Mucosa of rectum (tissue), 2 donors: Measurements from ENCODE around the gene OR2F2.

Experiments
- H3K27ac ChIP-seq, 2 donors: one replicate each; pipeline ENCODE4 v1.7.0; 2013; ENCODE audit warnings: inconsistent platforms in 2 of 2, low read depth in 2 of 2, low read length in 2 of 2
- H3K27me3 ChIP-seq, 2 donors: one replicate each; pipeline ENCODE4 v1.7.0; 2013; ENCODE audit warnings: low read length in 2 of 2; ENCODE audit not compliant: control insufficient read depth in 2 of 2, insufficient read depth in 2 of 2
- H3K36me3 ChIP-seq, 2 donors: one replicate each; pipeline ENCODE4 v1.7.0; 2013; ENCODE audit warnings: low read length in 2 of 2; ENCODE audit not compliant: control insufficient read depth in 2 of 2, insufficient read depth in 2 of 2
- H3K4me1 ChIP-seq, 2 donors: one replicate each; pipeline ENCODE4 v1.7.0; 2013; ENCODE audit warnings: low read length in 2 of 2, mild to moderate bottlenecking in 1 of 2; ENCODE audit not compliant: control insufficient read depth in 2 of 2, insufficient read depth in 2 of 2
- H3K4me3 ChIP-seq, 2 donors: one replicate each; pipeline ENCODE4 v1.7.0; 2013; ENCODE audit warnings: low read length in 2 of 2
- H3K9ac ChIP-seq, 2 donors: one replicate each; pipeline ENCODE4 v1.7.0; 2013; ENCODE audit warnings: low read length in 2 of 2, low read depth in 1 of 2, mild to moderate bottlenecking in 1 of 2
- H3K9me3 ChIP-seq, 2 donors: one replicate each; pipeline ENCODE4 v1.7.0; 2013; ENCODE audit warnings: low read length in 2 of 2; ENCODE audit not compliant: control insufficient read depth in 2 of 2
- donor health status: healthy.
- donor health status: Normal muscosa, but diverticular disease.

The OR2F2 gene

DNA sequence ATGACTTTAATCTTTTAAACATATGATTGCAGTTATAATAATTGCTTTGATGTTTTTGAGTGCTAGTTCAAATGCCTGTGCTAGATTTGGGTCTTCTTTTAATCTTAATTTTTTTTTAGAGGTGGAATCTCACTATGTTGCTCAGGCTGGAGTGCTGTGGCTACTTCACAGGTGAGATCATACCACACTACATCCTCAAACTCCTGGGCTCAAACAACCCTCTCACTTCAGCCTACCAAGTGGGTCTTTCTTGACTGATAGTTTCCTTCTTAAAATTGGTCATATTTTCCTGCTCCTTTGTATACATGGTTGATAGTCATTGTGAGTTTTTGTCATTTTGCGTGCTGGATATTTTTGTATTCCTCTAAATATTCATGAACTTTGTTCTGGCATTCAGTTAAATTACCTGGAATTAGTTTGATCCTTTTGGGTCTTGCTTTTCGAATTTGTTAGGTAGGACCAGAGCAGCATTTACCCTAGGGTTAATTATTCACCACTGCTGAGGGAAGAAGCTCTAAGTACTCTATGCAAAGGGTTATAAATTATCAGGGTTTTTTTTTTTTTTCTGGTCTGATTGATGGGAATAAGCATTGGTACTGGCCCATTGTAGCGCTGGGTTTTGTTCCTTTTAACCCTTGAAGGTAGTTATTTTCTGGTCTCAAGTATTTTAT lies 21.0 kb upstream of the OR2F2 start:
- Histone ChIP-seq H3K4me1 (no peaks in the 10 kb centered on the region), H3K27me3 (no peaks in the 10 kb centered on the region), H3K9me3 (no peaks in the 10 kb centered on the region), H3K4me3 (no peak overlapping the region), H3K36me3 (no peaks in the 10 kb centered on the region), H3K9ac (no peak overlapping the region), H3K27ac (no peak overlapping the region)

DNA sequence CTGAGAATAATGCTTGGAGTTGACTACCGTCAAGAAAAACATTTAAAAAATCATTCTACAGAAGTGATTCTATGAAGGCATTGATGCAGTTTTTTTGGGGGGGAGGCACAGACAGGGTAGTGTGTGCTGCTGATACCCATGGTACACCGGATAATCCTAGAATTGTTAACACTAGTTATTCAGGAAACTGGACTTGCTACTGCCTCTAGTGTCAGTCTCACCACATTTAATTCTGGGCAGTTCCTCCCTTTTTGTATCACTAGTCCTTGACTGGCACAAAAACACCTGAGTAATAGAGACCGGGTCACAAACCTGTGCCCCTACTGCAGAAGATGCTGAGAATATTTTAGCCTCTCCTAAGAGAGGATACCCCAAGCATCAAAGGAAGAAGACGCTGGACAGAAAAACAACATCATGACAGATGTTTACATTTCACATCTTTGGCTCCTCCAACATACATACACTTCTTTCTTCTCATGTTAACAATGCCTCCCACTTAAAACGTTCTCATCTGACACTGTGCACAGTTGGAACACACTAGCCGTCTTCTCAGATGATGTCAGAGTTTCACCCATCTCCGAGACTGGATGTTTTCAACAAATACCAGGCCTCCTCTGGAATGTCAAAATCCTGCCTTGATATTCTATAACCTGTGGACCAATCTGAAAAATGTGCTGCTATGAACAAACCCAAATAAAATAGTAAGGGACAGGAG lies 19.9 kb upstream of the OR2F2 start:
- H3K27me3 ChIP-seq, result no peaks in the 10 kb centered on the region
- H3K27ac ChIP-seq, result no peak overlapping the region
- H3K36me3 ChIP-seq, result no peaks in the 10 kb centered on the region
- no peak overlapping the region for H3K4me3 ChIP-seq
- no peak overlapping the region for H3K9ac ChIP-seq
- H3K4me1 ChIP-seq, result no peaks in the 10 kb centered on the region
- no peaks in the 10 kb centered on the region for H3K9me3 ChIP-seq

DNA sequence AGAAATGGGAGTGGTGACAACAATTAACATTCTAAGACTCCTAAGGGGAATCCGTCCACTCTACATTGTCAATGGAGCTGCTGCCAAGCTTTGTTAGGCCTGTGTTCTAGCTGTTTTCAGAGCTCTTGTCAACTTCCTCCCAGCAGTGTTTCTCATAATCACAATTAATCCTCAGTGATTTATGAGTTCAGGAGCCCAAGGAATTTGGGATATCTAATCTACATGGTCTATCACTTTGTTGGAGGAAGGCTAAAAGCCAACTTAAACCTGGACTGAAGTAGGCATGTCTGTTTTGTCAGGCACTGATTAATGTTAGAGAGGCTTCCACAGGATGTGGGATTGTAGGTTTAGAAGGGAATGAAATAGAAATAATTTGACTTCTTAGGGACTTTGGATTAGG lies 10.2 kb upstream of the OR2F2 start:
- no peak overlapping the region for H3K4me3 ChIP-seq
- no peak overlapping the region for H3K27ac ChIP-seq
- H3K36me3 ChIP-seq, result no peaks in the 10 kb centered on the region
- no peaks in the 10 kb centered on the region for H3K9me3 ChIP-seq
- no peak overlapping the region for H3K9ac ChIP-seq
- peaks cover 0 to 5% of the 10 kb centered on the region in 2 donors for H3K27me3 ChIP-seq
- H3K4me1 ChIP-seq, result no peaks in the 10 kb centered on the region

DNA sequence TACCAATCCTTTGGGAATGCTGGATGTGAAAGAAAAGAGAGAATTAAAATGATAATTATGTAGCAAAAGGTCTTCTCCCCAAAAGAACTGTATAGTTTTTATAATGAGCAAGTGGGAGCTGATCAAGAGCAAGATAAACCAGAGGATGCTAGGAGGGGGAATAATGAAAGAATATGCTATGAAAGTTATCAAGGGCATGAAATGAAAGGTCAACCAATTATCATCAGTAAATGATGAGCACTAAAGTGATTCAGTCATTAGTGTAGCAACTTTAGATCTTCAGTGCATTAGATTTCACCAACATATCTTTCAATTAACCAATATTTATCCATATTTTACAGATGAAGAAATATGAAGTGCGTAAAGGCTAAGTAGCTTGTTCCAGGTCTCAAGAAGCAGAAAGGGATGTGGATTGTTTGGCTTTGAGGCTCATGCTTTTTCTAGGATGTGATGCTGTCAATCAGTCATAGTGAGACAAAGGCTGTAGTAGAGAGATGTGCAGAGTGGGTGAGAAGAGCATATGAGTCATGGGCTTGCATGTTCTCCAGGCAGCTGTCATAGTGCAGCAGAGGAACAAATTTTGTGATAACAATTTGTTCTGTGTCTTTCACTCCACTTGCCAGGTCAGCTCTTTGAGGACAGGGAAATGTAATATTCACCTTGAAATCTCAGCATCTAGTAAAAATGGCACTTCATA lies 5.7 kb upstream of the OR2F2 start:
- no peaks in the 10 kb centered on the region for H3K9me3 ChIP-seq
- no peaks in the 10 kb centered on the region for H3K36me3 ChIP-seq
- H3K27ac ChIP-seq, result no peak overlapping the region
- H3K4me3 ChIP-seq, result no peak overlapping the region
- no peaks in the 10 kb centered on the region for H3K4me1 ChIP-seq
- no peak overlapping the region for H3K9ac ChIP-seq
- peaks cover 0 to 2% of the 10 kb centered on the region in 2 donors for H3K27me3 ChIP-seq

DNA sequence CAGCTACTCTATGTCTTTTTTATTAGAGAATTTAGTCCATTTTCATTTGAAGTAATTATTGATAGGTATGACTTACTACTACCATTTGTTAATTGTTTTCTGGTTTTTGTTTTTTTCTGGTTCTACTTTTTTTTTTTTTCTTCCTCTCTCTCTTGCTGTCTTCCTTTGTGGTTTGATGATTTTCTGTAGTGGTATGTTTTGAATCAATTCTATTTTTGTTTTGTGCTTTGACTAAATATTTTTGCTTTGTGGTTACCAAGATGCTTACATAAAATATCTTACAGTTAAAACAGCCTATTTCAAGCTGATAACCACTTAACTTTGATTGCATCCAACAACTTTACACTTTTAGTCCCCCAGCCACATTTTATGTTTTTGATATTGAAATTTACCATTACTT lies 3.3 kb upstream of the OR2F2 start:
- Histone ChIP-seq H3K4me1 (no peaks in the 10 kb centered on the region), H3K36me3 (no peaks in the 10 kb centered on the region), H3K4me3 (no peak overlapping the region), H3K27me3 (no peaks in the 10 kb centered on the region), H3K9ac (no peak overlapping the region), H3K9me3 (no peaks in the 10 kb centered on the region), H3K27ac (no peak overlapping the region)

DNA sequence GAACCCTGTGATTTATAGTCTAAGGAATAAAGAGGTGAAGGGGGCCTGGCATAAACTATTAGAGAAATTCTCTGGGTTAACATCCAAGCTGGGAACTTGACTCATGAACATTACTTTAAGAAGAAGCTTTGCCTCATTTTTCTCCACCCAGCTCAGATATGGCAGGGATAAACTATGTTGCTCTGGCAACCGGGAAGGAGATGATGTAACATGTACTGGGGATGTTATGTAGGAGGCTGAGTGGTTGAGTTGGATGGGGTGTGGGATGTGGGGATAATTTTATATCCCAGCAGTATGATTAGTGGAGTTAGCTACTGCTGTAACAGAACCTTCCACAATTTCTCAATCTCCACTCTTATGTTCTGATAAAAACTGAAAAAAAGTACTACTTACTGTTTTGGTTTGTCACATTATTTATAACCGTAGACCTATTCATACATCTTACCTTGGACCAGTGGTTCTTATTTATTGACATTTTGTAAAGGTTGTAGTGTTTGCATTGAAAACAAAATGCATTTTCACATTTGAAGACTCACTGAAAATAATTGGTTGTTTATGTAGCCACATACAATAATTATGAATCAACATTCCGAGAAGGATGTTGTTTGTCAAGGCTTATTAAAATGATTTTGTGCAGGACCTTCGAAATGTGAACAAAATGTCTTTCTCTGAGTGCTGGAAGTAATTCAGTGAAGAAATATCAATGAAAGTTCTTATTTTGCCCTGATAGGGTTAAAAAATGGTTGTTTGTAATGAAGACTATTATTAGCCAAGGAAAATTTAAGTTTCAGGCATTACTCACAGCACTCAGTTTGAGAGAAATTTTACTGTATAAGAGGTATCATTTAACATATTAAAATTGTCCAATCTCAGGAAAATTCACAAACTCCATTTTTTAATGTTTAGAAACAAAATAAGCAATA lies 1.3 kb downstream of the OR2F2 start:
- H3K9me3 ChIP-seq, result no peaks in the 10 kb centered on the region

DNA sequence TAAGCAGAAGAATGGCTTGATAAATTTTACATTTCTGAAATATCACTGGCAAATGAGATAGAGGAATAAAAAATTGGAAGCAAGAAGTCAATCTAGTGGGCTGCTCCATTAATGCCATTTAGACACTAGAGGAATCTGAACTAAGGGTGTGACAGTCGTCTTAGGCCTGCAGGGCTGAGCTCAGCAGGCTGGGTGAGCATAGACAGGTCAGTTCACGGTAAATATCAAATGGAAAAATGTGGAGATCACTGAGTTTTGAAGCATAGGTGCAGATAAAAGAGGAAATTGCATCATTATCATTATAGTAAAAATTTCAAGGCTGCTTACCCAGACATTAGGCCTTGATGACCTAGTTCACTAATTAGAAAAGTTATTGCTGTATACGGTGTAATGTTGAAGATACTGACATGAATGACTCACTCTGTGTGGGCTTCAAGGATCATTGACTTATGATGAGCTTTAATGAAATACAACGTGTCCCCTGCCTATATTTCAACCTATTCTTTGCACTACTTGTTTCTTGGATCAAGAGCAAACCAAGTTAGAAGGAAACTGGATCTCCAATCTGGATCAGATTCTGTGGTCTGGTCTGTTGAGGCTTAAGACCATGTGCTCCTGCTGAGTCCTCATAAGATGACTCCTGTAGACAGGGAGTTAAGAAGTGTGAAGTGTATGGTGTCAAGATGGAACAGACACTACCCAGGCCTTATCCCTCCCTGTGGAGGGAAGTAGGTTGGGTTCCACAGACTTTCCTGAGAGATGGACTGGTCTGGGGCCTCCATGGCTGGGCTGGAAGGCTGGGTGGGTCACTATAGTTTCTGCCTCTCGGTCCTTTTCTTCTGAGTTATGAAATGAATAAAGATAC lies 3.6 kb downstream of the OR2F2 start:
- no peak overlapping the region for H3K9ac ChIP-seq
- no peaks in the 10 kb centered on the region for H3K4me1 ChIP-seq
- no peak overlapping the region for H3K27ac ChIP-seq
- no peaks in the 10 kb centered on the region for H3K27me3 ChIP-seq
- H3K4me3 ChIP-seq, result no peak overlapping the region
- H3K36me3 ChIP-seq, result no peaks in the 10 kb centered on the region
- no peaks in the 10 kb centered on the region for H3K9me3 ChIP-seq

More for the DNA sequence above, 1.3 kb downstream of the OR2F2 start:
- H3K27me3 ChIP-seq, result no peaks in the 10 kb centered on the region
- H3K9ac ChIP-seq, result no peak overlapping the region
- H3K4me3 ChIP-seq, result no peak overlapping the region
- no peak overlapping the region for H3K27ac ChIP-seq
- H3K36me3 ChIP-seq, result no peaks in the 10 kb centered on the region
- H3K4me1 ChIP-seq, result no peaks in the 10 kb centered on the region

DNA sequence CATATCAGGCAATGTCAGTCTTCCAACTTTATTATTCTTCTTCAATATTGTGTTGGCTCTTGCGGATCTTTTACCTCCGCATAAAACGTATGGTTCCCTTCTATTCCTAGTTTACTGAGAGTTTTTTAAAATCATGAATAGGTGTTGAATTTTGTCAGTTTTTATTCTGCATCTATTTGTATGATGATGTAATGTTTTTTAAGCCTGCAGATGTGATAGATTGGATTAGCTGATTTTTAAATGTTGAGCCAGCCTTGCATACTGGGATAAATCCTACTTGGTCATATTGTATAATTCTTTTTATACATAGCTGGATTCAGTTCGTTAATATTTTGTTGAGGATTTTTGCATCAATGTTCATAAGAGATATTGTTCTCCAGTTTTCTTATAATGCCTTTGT lies 10.4 kb downstream of the OR2F2 start:
- Histone ChIP-seq H3K36me3 (no peaks in the 10 kb centered on the region), H3K27me3 (no peaks in the 10 kb centered on the region), H3K4me3 (no peak overlapping the region)

DNA sequence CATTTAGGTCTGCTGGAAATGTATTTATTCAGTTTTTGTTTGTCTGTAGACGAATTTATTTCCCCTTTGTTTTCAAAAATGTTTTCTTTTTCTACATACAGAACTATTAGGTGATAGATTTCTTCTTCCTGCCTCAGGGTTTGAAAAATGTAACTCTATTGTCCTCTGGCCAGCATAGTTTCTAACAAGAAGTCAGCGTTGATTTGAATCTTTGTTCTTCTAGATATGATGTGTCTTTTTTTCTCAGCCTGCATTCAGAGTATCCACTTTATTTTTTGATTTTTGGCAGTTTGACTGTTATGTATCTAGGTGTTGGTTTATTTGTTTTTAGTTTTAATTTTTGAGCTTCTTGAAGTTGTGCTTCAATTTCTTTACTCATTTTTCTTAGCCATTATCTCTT lies 12.1 kb downstream of the OR2F2 start:
- no peaks in the 10 kb centered on the region for H3K9me3 ChIP-seq
- no peak overlapping the region for H3K4me3 ChIP-seq
- H3K9ac ChIP-seq, result no peak overlapping the region

More for the DNA sequence above, 10.4 kb downstream of the OR2F2 start:
- Histone ChIP-seq H3K4me1 (no peaks in the 10 kb centered on the region), H3K27ac (no peak overlapping the region), H3K9ac (no peak overlapping the region), H3K9me3 (no peaks in the 10 kb centered on the region)

More for the DNA sequence above, 12.1 kb downstream of the OR2F2 start:
- Histone ChIP-seq H3K27me3 (no peaks in the 10 kb centered on the region), H3K36me3 (no peaks in the 10 kb centered on the region), H3K4me1 (no peaks in the 10 kb centered on the region), H3K27ac (no peak overlapping the region)
